Adipose tissue (tissue), 3 donors: ENCODE measurements around the gene USHBP1. TPM values are rescaled to one million over a fixed set of nuclear protein-coding genes. Genes with fewer than 3 reads are reported as not detected.

Experiments used
- H3K27ac ChIP-seq: one replicate; pipeline ENCODE4 v1.5.1; 2013; ENCODE audit warnings: low read depth, low read length
- WGBS, 3 donors: extraction: QIAGEN DNeasy Blood & Tissue Kit; methylation state at CpG; one replicate each; pipeline ENCODE4 v1.1.7; 2013; 5-methylcytosine and 5-hydroxymethylcytosine counted together
- polyA plus RNA-seq, 3 donors: library from polyadenylated mRNA; stranded (reverse); fragments of 200-250 nt; gene quantifications; one replicate each; pipeline ENCODE4 v1.2.3, GENCODE V29; 2013
- donor health status: healthy with polysubstance abuse.
- donor health status: Bipolar disorder and iron deficiency.
- donor health status: healthy.

USHBP1 gene
- polyA plus RNA-seq, 3 donors = 2.5 to 28.0 (median 11.0) TPM

GRCh38 chr19:17202713-17203112 lies 61.8 kb downstream of the USHBP1 start:
- 87 to 95% (median 91%) methylated on average over 17 of the region's 17 CpGs for WGBS, 3 donors
- H3K27ac ChIP-seq = no peak overlapping the region

- 83 to 88% (median 86%) methylated on average over 9 of the region's 9 CpGs for WGBS, 3 donors
These were observed 62.3 kb downstream of the USHBP1 start for GRCh38 chr19:17202249-17202648.

GRCh38 chr19:17200408-17201079 lies 64.0 kb downstream of the USHBP1 start:
- H3K27ac ChIP-seq = no peak overlapping the region
- WGBS, 3 donors = 84 to 87% (median 85%) methylated on average over 16 of the region's 16 CpGs

More at GRCh38 chr19:17202249-17202648, 62.3 kb downstream of the USHBP1 start:
- H3K27ac ChIP-seq = no peak overlapping the region

Other genes starting within 250 kb of the USHBP1 start
- gene CPAMD8, start 237.9 kb downstream of the USHBP1 start, polyA plus RNA-seq = 10 to 100 TPM in 1 of 3 donors, 1 to 10 TPM in 2; 1.5 to 56.2 (median 9.6) TPM
- 1 to 10 TPM; 2.7 to 9.0 (median 5.1) TPM for gene HAUS8, start 189.3 kb downstream of the USHBP1 start, polyA plus RNA-seq
- 10 to 100 TPM; 18.0 to 48.1 (median 45.6) TPM for gene MYO9B, start 189.0 kb downstream of the USHBP1 start, polyA plus RNA-seq
- gene USE1, start 49.4 kb downstream of the USHBP1 start, polyA plus RNA-seq = 10 to 100 TPM; 41.1 to 61.7 (median 45.7) TPM
- 10 to 100 TPM; 21.4 to 46.4 (median 30.6) TPM for gene OCEL1, start 38.5 kb downstream of the USHBP1 start, polyA plus RNA-seq
- 10 to 100 TPM; 11.0 to 44.8 (median 30.2) TPM for gene NR2F6, start 18.8 kb downstream of the USHBP1 start, polyA plus RNA-seq
- gene BABAM1, start 2.7 kb upstream of the USHBP1 start, polyA plus RNA-seq = 10 to 100 TPM; 38.2 to 70.6 (median 65.2) TPM
- under 1 TPM; 0.08 to 0.70 (median 0.34) TPM for gene ANKLE1, start 17.2 kb upstream of the USHBP1 start, polyA plus RNA-seq
- gene ABHD8, start 38.7 kb upstream of the USHBP1 start, polyA plus RNA-seq = 1 to 10 TPM; 7.1 to 9.2 (median 7.9) TPM
- 100 to 1,000 TPM in 2 of 3 donors, 10 to 100 TPM in 1; 97.5 to 156 (median 101) TPM for gene MRPL34, start 41.1 kb upstream of the USHBP1 start, polyA plus RNA-seq
- gene DDA1, start 44.8 kb upstream of the USHBP1 start, polyA plus RNA-seq = 10 to 100 TPM; 19.7 to 90.1 (median 39.3) TPM
- gene ANO8, start 70.1 kb upstream of the USHBP1 start, polyA plus RNA-seq = 10 to 100 TPM in 1 of 3 donors, 1 to 10 TPM in 2; 5.6 to 15.8 (median 6.3) TPM
- 10 to 100 TPM; 10.1 to 18.8 (median 13.6) TPM for gene GTPBP3, start 72.8 kb upstream of the USHBP1 start, polyA plus RNA-seq
- 100 to 1,000 TPM in 1 of 3 donors, 10 to 100 TPM in 2; 73.0 to 247 (median 78.6) TPM for gene PLVAP, start 112.6 kb upstream of the USHBP1 start, polyA plus RNA-seq
- not detected for gene CCDC194, start 129.5 kb upstream of the USHBP1 start, polyA plus RNA-seq
- 100 to 1,000 TPM in 2 of 3 donors, 10 to 100 TPM in 1; 51.3 to 220 (median 175) TPM for gene BST2, start 140.9 kb upstream of the USHBP1 start, polyA plus RNA-seq
- gene MVB12A, start 155.3 kb upstream of the USHBP1 start, polyA plus RNA-seq = 10 to 100 TPM; 43.9 to 70.1 (median 66.4) TPM
- under 1 TPM; 0.06 to 0.59 (median 0.34) TPM for gene TMEM221, start 183.9 kb upstream of the USHBP1 start, polyA plus RNA-seq
- gene NXNL1, start 196.2 kb upstream of the USHBP1 start, polyA plus RNA-seq = 1 to 10 TPM in 2 of 3 donors, under 1 TPM in 1; 0.07 to 1.6 (median 1.6) TPM
- 10 to 100 TPM; 12.3 to 30.6 (median 23.7) TPM for gene SLC27A1, start 205.8 kb upstream of the USHBP1 start, polyA plus RNA-seq
- 100 to 1,000 TPM in 1 of 3 donors, 10 to 100 TPM in 2; 67.1 to 126 (median 86.4) TPM for gene PGLS, start 246.9 kb upstream of the USHBP1 start, polyA plus RNA-seq